B cell (primary cell): Measurements from ENCODE around the gene PHACTR3.

Source experiments
- EZH2 ChIP-seq: IDR thresholded peaks from 2 replicates; pipeline ENCODE4 v1.6.1; 2012; ENCODE audit warnings: borderline replicate concordance, low read depth, mild to moderate bottlenecking, moderate library complexity, low read length; ENCODE audit not compliant: insufficient read depth, poor library complexity, severe bottlenecking
- TF ChIP-seq, protein P1 (sequence below): fragments of 200-600 bp; IDR thresholded peaks from one replicate; pipeline ENCODE4 v1.8.0; 2022; ENCODE audit warnings: antibody characterized with exemption, mild to moderate bottlenecking

- TF ChIP-seq, protein P1, sequence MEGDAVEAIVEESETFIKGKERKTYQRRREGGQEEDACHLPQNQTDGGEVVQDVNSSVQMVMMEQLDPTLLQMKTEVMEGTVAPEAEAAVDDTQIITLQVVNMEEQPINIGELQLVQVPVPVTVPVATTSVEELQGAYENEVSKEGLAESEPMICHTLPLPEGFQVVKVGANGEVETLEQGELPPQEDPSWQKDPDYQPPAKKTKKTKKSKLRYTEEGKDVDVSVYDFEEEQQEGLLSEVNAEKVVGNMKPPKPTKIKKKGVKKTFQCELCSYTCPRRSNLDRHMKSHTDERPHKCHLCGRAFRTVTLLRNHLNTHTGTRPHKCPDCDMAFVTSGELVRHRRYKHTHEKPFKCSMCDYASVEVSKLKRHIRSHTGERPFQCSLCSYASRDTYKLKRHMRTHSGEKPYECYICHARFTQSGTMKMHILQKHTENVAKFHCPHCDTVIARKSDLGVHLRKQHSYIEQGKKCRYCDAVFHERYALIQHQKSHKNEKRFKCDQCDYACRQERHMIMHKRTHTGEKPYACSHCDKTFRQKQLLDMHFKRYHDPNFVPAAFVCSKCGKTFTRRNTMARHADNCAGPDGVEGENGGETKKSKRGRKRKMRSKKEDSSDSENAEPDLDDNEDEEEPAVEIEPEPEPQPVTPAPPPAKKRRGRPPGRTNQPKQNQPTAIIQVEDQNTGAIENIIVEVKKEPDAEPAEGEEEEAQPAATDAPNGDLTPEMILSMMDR: no peak
- TF ChIP-seq EZH2: no peak
These were observed 12.0 kb downstream of the PHACTR3 start for GRCh38 chr20:59616306-59616705.
